HepG2 (cell line): ENCODE results near the gene TRPV2. TPM values are rescaled to one million over a fixed set of nuclear protein-coding genes. Genes with fewer than 3 reads are reported as not detected.
A peak's percentile ranks its signal among the peaks of the same experiment; 100 is the strongest.

Source experiments
- AFF4 ChIP-seq: sonication (generic); formaldehyde crosslinking; IDR thresholded peaks from 2 replicates; pipeline ENCODE4 v1.4.0; 2020; ENCODE audit warnings: missing genetic modification reagents
- ARID3A ChIP-seq: IDR thresholded peaks from 2 replicates; pipeline ENCODE4 v1.6.1; 2012; ENCODE audit warnings: low read depth, low read length, improper control_type of control experiment
- CREB1 ChIP-seq, 2 experiments: fragments of 450-650 bp in 1 of 2; IDR thresholded peaks; 2 replicates each; pipeline ENCODE4 v1.6.1; 2016 to 2017; ENCODE audit warnings: control low read depth in 1 of 2, mild to moderate bottlenecking in 1 of 2, missing compliant biosample characterization in 1 of 2, missing genetic modification characterization in 1 of 2
- IRX3 ChIP-seq: sonication (generic); formaldehyde crosslinking; IDR thresholded peaks from 2 replicates; pipeline ENCODE4 v1.8.1; 2023; ENCODE audit warnings: mild to moderate bottlenecking, low read depth, missing genetic modification reagents, borderline replicate concordance
- KLF12 ChIP-seq: sonication (generic); formaldehyde crosslinking; IDR thresholded peaks from 2 replicates; pipeline ENCODE4 v1.4.0; 2020; ENCODE audit warnings: missing genetic modification reagents, borderline replicate concordance
- MBD4 ChIP-seq: IDR thresholded peaks from 2 replicates; pipeline ENCODE4 v1.6.1; 2012; ENCODE audit warnings: low read length, inconsistent platforms, borderline replicate concordance
- NFYB ChIP-seq: sonication (generic); formaldehyde crosslinking; IDR thresholded peaks from 2 replicates; pipeline ENCODE4 v1.4.0; 2020; ENCODE audit warnings: missing genetic modification reagents
- PHF21A ChIP-seq: sonication (generic); formaldehyde crosslinking; IDR thresholded peaks from 2 replicates; pipeline ENCODE4 v1.5.0; 2020; ENCODE audit warnings: mild to moderate bottlenecking, missing genetic modification reagents
- SAP130 ChIP-seq: IDR thresholded peaks from 2 replicates; pipeline ENCODE4 v1.6.1; 2016; ENCODE audit warnings: low read depth
- TOE1 ChIP-seq: sonication (generic); formaldehyde crosslinking; IDR thresholded peaks from 2 replicates; pipeline ENCODE4 v1.4.0; 2020; ENCODE audit warnings: mild to moderate bottlenecking, missing genetic modification reagents
- ZNF382 ChIP-seq: sonication (generic); formaldehyde crosslinking; IDR thresholded peaks from 2 replicates; pipeline ENCODE4 v1.5.0; 2020; ENCODE audit warnings: missing genetic modification reagents, mild to moderate bottlenecking, borderline replicate concordance
- ZNF616 ChIP-seq: sonication (generic); formaldehyde crosslinking; IDR thresholded peaks from 2 replicates; pipeline ENCODE4 v1.5.0; 2020; ENCODE audit warnings: low read depth, mild to moderate bottlenecking, missing genetic modification reagents
- ZSCAN31 ChIP-seq: sonication (generic); formaldehyde crosslinking; IDR thresholded peaks from 2 replicates; pipeline ENCODE4 v1.5.0; 2020; ENCODE audit warnings: low read depth, mild to moderate bottlenecking, missing genetic modification reagents
- ZSCAN9 ChIP-seq: IDR thresholded peaks from 2 replicates; pipeline ENCODE4 v1.6.1; 2016; ENCODE audit warnings: borderline replicate concordance
- polyA plus RNA-seq, 8 experiments: library from polyadenylated mRNA; depleted of rRNA in 3 of 8; stranded (reverse) in 7 of 8; unstranded in 1 of 8; fragments of >200 nt; fragmentation: Illumina TruSeq in 4 of 8; extraction: Trizol in 4 of 8; gene quantifications; 2 replicates each; pipeline versions ENCODE4 v1.2.1 to v1.2.3, GENCODE V29; 2011 to 2016; ENCODE audit warnings: low read depth in 4 of 8, missing spikeins in 1 of 8, mixed read lengths in 1 of 8; ENCODE audit not compliant: insufficient read depth in 1 of 8
- total RNA-seq, 5 experiments: library from RNA; depleted of rRNA; stranded (reverse); fragments of >200 nt; fragmentation: Illumina TruSeq; extraction: Trizol; gene quantifications; 2 replicates each; pipeline ENCODE4 v1.2.3, GENCODE V29; 2016; ENCODE audit warnings: low read depth in 1 of 5
- TF ChIP-seq, protein P1 (sequence below): sonication (generic); formaldehyde crosslinking; IDR thresholded peaks from 2 replicates; pipeline ENCODE4 v1.4.0; 2020; ENCODE audit warnings: missing genetic modification reagents, borderline replicate concordance
- TF ChIP-seq, protein P2 (sequence below): sonication (generic); formaldehyde crosslinking; IDR thresholded peaks from 2 replicates; pipeline ENCODE4 v1.5.0; 2020; ENCODE audit warnings: mild to moderate bottlenecking, missing genetic modification reagents

The TRPV2 gene
- total and polyA plus RNA-seq, 2 of the 13 experiments (the other 11 are each of a cell fraction or from before 2014, with no cell fraction given): 13.6 to 21.3 TPM

GRCh38 chr17:16438557-16439302 lies 23.4 kb downstream of the TRPV2 start (continued):
- TF ChIP-seq AFF4 (peak; percentile 97), PHF21A (CRISPR knock-in tag) (peak; percentile 32), NFYB (CRISPR knock-in tag) (peak; percentile 72), ZSCAN31 (CRISPR knock-in tag) (peak; percentile 68; the same call in 1 of the 2 replicates), KLF12 (CRISPR knock-in tag) (no peak), IRX3 (CRISPR knock-in tag) (no peak), ZNF616 (CRISPR knock-in tag) (peak; percentile 30; the same call in 1 of the 2 replicates), SAP130 (peak; percentile 86), ZNF382 (CRISPR knock-in tag) (no peak), TOE1 (no peak), CREB1 (IDR thresholded peaks at IDR 0.05) (0 out of 2 replicates have a peak, but pooled peaks have one; percentile 51), CREB1 (CRISPR knock-in tag; IDR thresholded peaks at IDR 0.05) (peak; percentile 85), ZSCAN9 (CRISPR knock-in tag) (peak; percentile 64; the same call in 1 of the 2 replicates), ARID3A (peak; percentile 52), MBD4 (no peak)
- TF ChIP-seq, protein P1, sequence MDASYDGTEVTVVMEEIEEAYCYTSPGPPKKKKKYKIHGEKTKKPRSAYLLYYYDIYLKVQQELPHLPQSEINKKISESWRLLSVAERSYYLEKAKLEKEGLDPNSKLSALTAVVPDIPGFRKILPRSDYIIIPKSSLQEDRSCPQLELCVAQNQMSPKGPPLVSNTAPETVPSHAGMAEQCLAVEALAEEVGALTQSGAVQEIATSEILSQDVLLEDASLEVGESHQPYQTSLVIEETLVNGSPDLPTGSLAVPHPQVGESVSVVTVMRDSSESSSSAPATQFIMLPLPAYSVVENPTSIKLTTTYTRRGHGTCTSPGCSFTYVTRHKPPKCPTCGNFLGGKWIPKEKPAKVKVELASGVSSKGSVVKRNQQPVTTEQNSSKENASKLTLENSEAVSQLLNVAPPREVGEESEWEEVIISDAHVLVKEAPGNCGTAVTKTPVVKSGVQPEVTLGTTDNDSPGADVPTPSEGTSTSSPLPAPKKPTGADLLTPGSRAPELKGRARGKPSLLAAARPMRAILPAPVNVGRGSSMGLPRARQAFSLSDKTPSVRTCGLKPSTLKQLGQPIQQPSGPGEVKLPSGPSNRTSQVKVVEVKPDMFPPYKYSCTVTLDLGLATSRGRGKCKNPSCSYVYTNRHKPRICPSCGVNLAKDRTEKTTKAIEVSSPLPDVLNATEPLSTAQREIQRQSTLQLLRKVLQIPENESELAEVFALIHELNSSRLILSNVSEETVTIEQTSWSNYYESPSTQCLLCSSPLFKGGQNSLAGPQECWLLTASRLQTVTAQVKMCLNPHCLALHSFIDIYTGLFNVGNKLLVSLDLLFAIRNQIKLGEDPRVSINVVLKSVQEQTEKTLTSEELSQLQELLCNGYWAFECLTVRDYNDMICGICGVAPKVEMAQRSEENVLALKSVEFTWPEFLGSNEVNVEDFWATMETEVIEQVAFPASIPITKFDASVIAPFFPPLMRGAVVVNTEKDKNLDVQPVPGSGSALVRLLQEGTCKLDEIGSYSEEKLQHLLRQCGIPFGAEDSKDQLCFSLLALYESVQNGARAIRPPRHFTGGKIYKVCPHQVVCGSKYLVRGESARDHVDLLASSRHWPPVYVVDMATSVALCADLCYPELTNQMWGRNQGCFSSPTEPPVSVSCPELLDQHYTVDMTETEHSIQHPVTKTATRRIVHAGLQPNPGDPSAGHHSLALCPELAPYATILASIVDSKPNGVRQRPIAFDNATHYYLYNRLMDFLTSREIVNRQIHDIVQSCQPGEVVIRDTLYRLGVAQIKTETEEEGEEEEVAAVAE: peak; percentile 81; the same call in 1 of the 2 replicates
- TF ChIP-seq, protein P2, sequence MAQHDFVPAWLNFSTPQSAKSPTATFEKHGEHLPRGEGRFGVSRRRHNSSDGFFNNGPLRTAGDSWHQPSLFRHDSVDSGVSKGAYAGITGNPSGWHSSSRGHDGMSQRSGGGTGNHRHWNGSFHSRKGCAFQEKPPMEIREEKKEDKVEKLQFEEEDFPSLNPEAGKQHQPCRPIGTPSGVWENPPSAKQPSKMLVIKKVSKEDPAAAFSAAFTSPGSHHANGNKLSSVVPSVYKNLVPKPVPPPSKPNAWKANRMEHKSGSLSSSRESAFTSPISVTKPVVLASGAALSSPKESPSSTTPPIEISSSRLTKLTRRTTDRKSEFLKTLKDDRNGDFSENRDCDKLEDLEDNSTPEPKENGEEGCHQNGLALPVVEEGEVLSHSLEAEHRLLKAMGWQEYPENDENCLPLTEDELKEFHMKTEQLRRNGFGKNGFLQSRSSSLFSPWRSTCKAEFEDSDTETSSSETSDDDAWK (CRISPR knock-in tag): no peak
